GM21576 (cell line): ENCODE data around the gene PTPRG.
"Not testable (repeated sequence)": the region's sequence is repeated elsewhere in the genome, so short reads cannot be mapped to it uniquely, and the experiment has no call there.

Source experiments
- ATAC-seq: cut with Tn5 transposase; IDR thresholded peaks from one replicate; pipeline ENCODE4 v1.9.1; 2021; ENCODE audit warnings: mild to moderate bottlenecking, moderate library complexity; ENCODE audit not compliant: unreplicated experiment

PTPRG gene

GRCh38 chr3:62025913-62026312 is 464.5 kb downstream of the PTPRG start:
- no peak for ATAC-seq

- no peak for ATAC-seq
Measured at GRCh38 chr3:62027241-62027640, 465.9 kb downstream of the PTPRG start.

- ATAC-seq: no peak
Measured at GRCh38 chr3:62027796-62028195, 466.4 kb downstream of the PTPRG start.

- ATAC-seq: no peak
Measured at GRCh38 chr3:62028236-62028635, 466.9 kb downstream of the PTPRG start.

GRCh38 chr3:62032738-62033137 is 471.4 kb downstream of the PTPRG start:
- ATAC-seq: no peak

- no peak for ATAC-seq
Measured at GRCh38 chr3:62035402-62036057, 474.2 kb downstream of the PTPRG start.

- no peak for ATAC-seq
Measured at GRCh38 chr3:62036726-62037125, 475.4 kb downstream of the PTPRG start.

- ATAC-seq: not testable (repeated sequence)
Measured at GRCh38 chr3:62038798-62039197, 477.4 kb downstream of the PTPRG start.

GRCh38 chr3:62039586-62039985 is 478.2 kb downstream of the PTPRG start:
- no peak for ATAC-seq

- no peak for ATAC-seq
Measured at GRCh38 chr3:62041681-62042080, 480.3 kb downstream of the PTPRG start.

GRCh38 chr3:62044874-62045411 is 483.6 kb downstream of the PTPRG start:
- ATAC-seq: no peak

- no peak for ATAC-seq
Measured at GRCh38 chr3:62046326-62046725, 485.0 kb downstream of the PTPRG start.

GRCh38 chr3:62048577-62048976 is 487.2 kb downstream of the PTPRG start:
- ATAC-seq: no peak

GRCh38 chr3:62049033-62049432 is 487.7 kb downstream of the PTPRG start:
- no peak for ATAC-seq

GRCh38 chr3:62051506-62051905 is 490.1 kb downstream of the PTPRG start:
- ATAC-seq: no peak

- ATAC-seq: no peak
Measured at GRCh38 chr3:62052331-62052730, 491.0 kb downstream of the PTPRG start.

- ATAC-seq: no peak
Measured at GRCh38 chr3:62056658-62057057, 495.3 kb downstream of the PTPRG start.

- ATAC-seq: no peak
Measured at GRCh38 chr3:62057339-62058047, 496.1 kb downstream of the PTPRG start.

GRCh38 chr3:62065985-62066693 is 504.8 kb downstream of the PTPRG start:
- ATAC-seq: no peak

GRCh38 chr3:62068337-62068736 is 507.0 kb downstream of the PTPRG start:
- ATAC-seq: no peak

GRCh38 chr3:62070891-62071290 is 509.5 kb downstream of the PTPRG start:
- ATAC-seq: no peak

GRCh38 chr3:62073038-62073437 is 511.7 kb downstream of the PTPRG start:
- no peak for ATAC-seq
